GM12878 (cell line): ENCODE data around the gene CSTA. TPM values are rescaled to one million over a fixed set of nuclear protein-coding genes. Genes with fewer than 3 reads are reported as not detected.

Experiments used
- ATAC-seq: fragments of 200-7000 bp; cut with Tn5 transposase; 3 replicates; pipeline ENCODE4 v1.9.1; 2020; ENCODE audit warnings: mild to moderate bottlenecking, moderate library complexity
- BruUV-seq: library from RNA; stranded (reverse); fragments of 400-500 nt; replicated peaks from 2 replicates; lab custom pipeline; 2021; lab: Mats Ljungman, UMichigan
- CTCF ChIA-PET: fragments of 300-600 bp; sonication (Branson Sonifier 250); formaldehyde crosslinking; extraction: SDS; loops from one replicate; lab custom pipeline; 2021; ENCODE audit warnings: inconsistent platforms; lab: Yijun Ruan, JAX
- POLR2A ChIA-PET: fragments of 350-600 bp; formaldehyde crosslinking; extraction: SDS; loops from one replicate; lab custom pipeline; 2021; ENCODE audit warnings: inconsistent platforms; lab: Charles Lee
- RAD21 ChIA-PET: fragments of 300-600 bp; sonication (Branson Sonifier 250); formaldehyde crosslinking; loops from one replicate; lab custom pipeline; 2023; ENCODE audit warnings: antibody characterized with exemption; ENCODE audit not compliant: unreplicated experiment; lab: Charles Lee
- SMC1A ChIA-PET: fragments of 300-600 bp; sonication (Branson Sonifier 250); formaldehyde crosslinking; loops from one replicate; lab custom pipeline; 2023; ENCODE audit not compliant: unreplicated experiment, uncharacterized antibody; lab: Charles Lee
- DNase-seq: peaks from one replicate; pipeline ENCODE4 v3.0.0-alpha.2; 2011; ENCODE audit warnings: low read depth, low spot score
- FAIRE-seq: peaks from 3 replicates; lab custom pipeline; 2011; peaks lifted over from hg19 to GRCh38; lab: Jason Lieb, UNC
- H2AFZ ChIP-seq: 2 replicates; pipeline ENCODE4 v1.6.0; 2011; ENCODE audit warnings: low read depth, low read length, control low read depth; ENCODE audit not compliant: control insufficient read depth
- H3K27ac ChIP-seq: 2 replicates; pipeline ENCODE4 v1.5.1; 2011; ENCODE audit warnings: control low read depth; ENCODE audit not compliant: control insufficient read depth, insufficient read depth
- H3K27me3 ChIP-seq, 2 experiments: replicated peaks in 1 of 2; 2 replicates each; pipeline versions ENCODE4 v1.6.0 to v1.6.1; 2011; ENCODE audit warnings: low read length in 1 of 2; ENCODE audit not compliant: control insufficient read depth in 2 of 2, insufficient read depth in 2 of 2
- H3K36me3 ChIP-seq, 2 experiments: 2 replicates each; pipeline ENCODE4 v1.5.1; 2011; ENCODE audit warnings: low read length in 1 of 2; ENCODE audit not compliant: control insufficient read depth in 2 of 2, insufficient read depth in 2 of 2
- H3K4me1 ChIP-seq: 2 replicates; pipeline ENCODE4 v1.6.1; 2011; ENCODE audit warnings: mild to moderate bottlenecking, low read length, moderate library complexity, mixed read lengths; ENCODE audit not compliant: control insufficient read depth, insufficient read depth
- H3K4me2 ChIP-seq: 2 replicates; pipeline ENCODE4 v1.6.0; 2011; ENCODE audit warnings: control low read depth; ENCODE audit not compliant: control insufficient read depth, insufficient read depth
- H3K4me3 ChIP-seq: fragments of 200-600 bp; sonication (generic); 2 replicates; pipeline ENCODE4 v1.5.1; 2016
- H3K79me2 ChIP-seq: 2 replicates; pipeline ENCODE4 v1.6.0; 2011; ENCODE audit warnings: low read length; ENCODE audit not compliant: control insufficient read depth, insufficient read depth
- H3K9ac ChIP-seq: 2 replicates; pipeline ENCODE4 v1.8.0; 2011; ENCODE audit warnings: low read length, control low read depth, mixed read lengths; ENCODE audit not compliant: control insufficient read depth, insufficient read depth
- H3K9me3 ChIP-seq: replicated peaks from 3 replicates; pipeline ENCODE4 v1.5.1; 2011; ENCODE audit warnings: mild to moderate bottlenecking, low read length; ENCODE audit not compliant: control insufficient read depth, insufficient read depth
- H4K20me1 ChIP-seq: 2 replicates; pipeline ENCODE4 v1.6.0; 2011; ENCODE audit not compliant: control insufficient read depth, insufficient read depth
- GABPA ChIP-seq: IDR thresholded peaks from 2 replicates; pipeline ENCODE4 v1.6.1; 2014; ENCODE audit warnings: antibody characterized with exemption, low read depth, mild to moderate bottlenecking, inconsistent platforms
- IRF4 ChIP-seq: IDR thresholded peaks from 2 replicates; pipeline ENCODE4 v1.6.1; 2011; ENCODE audit warnings: low read depth, low read length
- JUNB ChIP-seq: IDR thresholded peaks from 2 replicates; pipeline ENCODE4 v1.6.1; 2016; ENCODE audit warnings: antibody characterized with exemption, mild to moderate bottlenecking
- NFYB ChIP-seq: IDR thresholded peaks from 2 replicates; pipeline ENCODE4 v1.6.1; 2011; ENCODE audit warnings: low read depth, mild to moderate bottlenecking, low read length, improper control_type of control experiment, moderate library complexity; ENCODE audit not compliant: insufficient read depth
- SIN3A ChIP-seq: IDR thresholded peaks from 2 replicates; pipeline ENCODE4 v1.6.1; 2012; ENCODE audit warnings: low read depth, low read length, improper control_type of control experiment
- YBX1 ChIP-seq: fragments of 450-650 bp; IDR thresholded peaks from 2 replicates; pipeline ENCODE4 v1.6.1; 2016; ENCODE audit warnings: antibody characterized with exemption
- WGBS: methylation state at CpG from one replicate; pipeline ENCODE4 v1.1.6; 2016; ENCODE audit warnings: low lambda C conversion rate; ENCODE audit not compliant: insufficient replicate concordance, insufficient coverage; ENCODE audit errors: missing lambda C conversion rate; 5-methylcytosine and 5-hydroxymethylcytosine counted together
- in situ Hi-C: fragments of 300-500 bp; cut with MboI; formaldehyde crosslinking; loops from 9 replicates; pipeline ENCODE4 v1.14.3; 2018; ENCODE audit warnings: mixed read lengths
- intact Hi-C: fragments of 100-400 bp; cut with micrococcal nuclease; formaldehyde crosslinking; loops from one replicate; pipeline ENCODE4 v1.14.2; 2022; ENCODE audit not compliant: unreplicated experiment
- polyA plus RNA-seq, 11 experiments: library from polyadenylated mRNA; depleted of rRNA in 4 of 11; unstranded in 6 of 11; stranded (reverse) in 5 of 11; fragments of >200 nt; fragmentation: Nextera tagmentation in 4 of 11; fragmentation: Illumina TruSeq in 1 of 11; extraction: Ambion mirVana in 4 of 11; extraction: Trizol in 1 of 11; gene quantifications; 1 replicate in 1 of 11; 2 replicates in 10 of 11; pipeline versions ENCODE4 v1.2.1 to v1.2.3, GENCODE V29; 2011 to 2016; ENCODE audit warnings: inconsistent platforms in 2 of 11, missing spikeins in 2 of 11, low read depth in 1 of 11
- total RNA-seq, 4 experiments: library from RNA; depleted of rRNA in 3 of 4; stranded (reverse); fragments of >200 nt in 3 of 4; fragmentation: Illumina TruSeq in 1 of 4; extraction: Trizol in 1 of 4; gene quantifications; 2 replicates each; pipeline versions ENCODE4 v1.2.1 to v1.2.3, GENCODE V29; 2013 to 2021
- TF ChIP-seq, protein P1 (sequence below): IDR thresholded peaks from 2 replicates; pipeline ENCODE4 v1.6.1; 2011; ENCODE audit warnings: borderline replicate concordance, low read depth, mild to moderate bottlenecking, moderate library complexity, low read length; ENCODE audit not compliant: insufficient read depth, poor library complexity, severe bottlenecking
- TF ChIP-seq, protein P2 (sequence below): fragments of 150-350 bp; IDR thresholded peaks from 2 replicates; pipeline ENCODE4 v1.6.1; 2016; ENCODE audit warnings: low read depth, low read length
- TF ChIP-seq, protein P3 (sequence below): fragments of 450-650 bp; IDR thresholded peaks from 2 replicates; pipeline ENCODE4 v1.6.1; 2017; ENCODE audit warnings: mild to moderate bottlenecking, moderate library complexity
- TF ChIP-seq, protein P4 (sequence below): IDR thresholded peaks from 2 replicates; pipeline ENCODE4 v1.6.1; 2012; ENCODE audit warnings: low read depth, low read length, improper control_type of control experiment

CSTA gene
- total and polyA plus RNA-seq, 10 of the 15 experiments (the other 5 are each of a cell fraction or from before 2014, with no cell fraction given) = 1.8 to 6.7 (median 3.4) TPM

DNA sequence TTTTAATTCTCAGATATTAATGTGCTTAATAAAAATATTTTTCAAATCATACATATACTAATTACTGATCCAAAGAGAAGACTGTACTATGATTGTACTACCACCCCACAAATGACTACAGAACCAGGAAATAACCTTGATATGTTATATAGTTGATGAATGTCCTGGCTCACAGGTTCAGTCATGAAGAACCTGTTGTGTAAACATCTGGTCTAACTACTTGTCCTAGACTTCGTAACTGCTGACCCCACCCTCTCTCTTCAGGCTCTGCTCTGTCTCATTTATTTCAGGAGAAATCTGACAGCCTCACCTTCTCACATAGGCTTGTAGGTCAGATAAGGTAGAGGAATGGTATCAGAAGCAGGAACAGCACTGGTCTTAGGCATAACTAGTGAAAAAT lies 14.7 kb upstream of the CSTA start:
- H3K79me2 ChIP-seq = no peaks in the 10 kb centered on the region
- peaks cover 21% of the 10 kb centered on the region for H3K4me1 ChIP-seq
- no peaks in the 10 kb centered on the region for H3K9me3 ChIP-seq
- in situ Hi-C loops (no loop called here), intact Hi-C loops (no loop called here)
- no peak overlapping the region for H3K4me3 ChIP-seq
- TF ChIP-seq GABPA = no peak
- TF ChIP-seq SIN3A = no peak
- no peak for TF ChIP-seq JUNB
- TF ChIP-seq IRF4 = no peak
- TF ChIP-seq, protein P1, sequence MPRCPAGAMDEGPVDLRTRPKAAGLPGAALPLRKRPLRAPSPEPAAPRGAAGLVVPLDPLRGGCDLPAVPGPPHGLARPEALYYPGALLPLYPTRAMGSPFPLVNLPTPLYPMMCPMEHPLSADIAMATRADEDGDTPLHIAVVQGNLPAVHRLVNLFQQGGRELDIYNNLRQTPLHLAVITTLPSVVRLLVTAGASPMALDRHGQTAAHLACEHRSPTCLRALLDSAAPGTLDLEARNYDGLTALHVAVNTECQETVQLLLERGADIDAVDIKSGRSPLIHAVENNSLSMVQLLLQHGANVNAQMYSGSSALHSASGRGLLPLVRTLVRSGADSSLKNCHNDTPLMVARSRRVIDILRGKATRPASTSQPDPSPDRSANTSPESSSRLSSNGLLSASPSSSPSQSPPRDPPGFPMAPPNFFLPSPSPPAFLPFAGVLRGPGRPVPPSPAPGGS = no peak
- TF ChIP-seq, protein P2, sequence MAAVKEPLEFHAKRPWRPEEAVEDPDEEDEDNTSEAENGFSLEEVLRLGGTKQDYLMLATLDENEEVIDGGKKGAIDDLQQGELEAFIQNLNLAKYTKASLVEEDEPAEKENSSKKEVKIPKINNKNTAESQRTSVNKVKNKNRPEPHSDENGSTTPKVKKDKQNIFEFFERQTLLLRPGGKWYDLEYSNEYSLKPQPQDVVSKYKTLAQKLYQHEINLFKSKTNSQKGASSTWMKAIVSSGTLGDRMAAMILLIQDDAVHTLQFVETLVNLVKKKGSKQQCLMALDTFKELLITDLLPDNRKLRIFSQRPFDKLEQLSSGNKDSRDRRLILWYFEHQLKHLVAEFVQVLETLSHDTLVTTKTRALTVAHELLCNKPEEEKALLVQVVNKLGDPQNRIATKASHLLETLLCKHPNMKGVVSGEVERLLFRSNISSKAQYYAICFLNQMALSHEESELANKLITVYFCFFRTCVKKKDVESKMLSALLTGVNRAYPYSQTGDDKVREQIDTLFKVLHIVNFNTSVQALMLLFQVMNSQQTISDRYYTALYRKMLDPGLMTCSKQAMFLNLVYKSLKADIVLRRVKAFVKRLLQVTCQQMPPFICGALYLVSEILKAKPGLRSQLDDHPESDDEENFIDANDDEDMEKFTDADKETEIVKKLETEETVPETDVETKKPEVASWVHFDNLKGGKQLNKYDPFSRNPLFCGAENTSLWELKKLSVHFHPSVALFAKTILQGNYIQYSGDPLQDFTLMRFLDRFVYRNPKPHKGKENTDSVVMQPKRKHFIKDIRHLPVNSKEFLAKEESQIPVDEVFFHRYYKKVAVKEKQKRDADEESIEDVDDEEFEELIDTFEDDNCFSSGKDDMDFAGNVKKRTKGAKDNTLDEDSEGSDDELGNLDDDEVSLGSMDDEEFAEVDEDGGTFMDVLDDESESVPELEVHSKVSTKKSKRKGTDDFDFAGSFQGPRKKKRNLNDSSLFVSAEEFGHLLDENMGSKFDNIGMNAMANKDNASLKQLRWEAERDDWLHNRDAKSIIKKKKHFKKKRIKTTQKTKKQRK = no peak
- TF ChIP-seq YBX1 = no peak
- TF ChIP-seq, protein P3, sequence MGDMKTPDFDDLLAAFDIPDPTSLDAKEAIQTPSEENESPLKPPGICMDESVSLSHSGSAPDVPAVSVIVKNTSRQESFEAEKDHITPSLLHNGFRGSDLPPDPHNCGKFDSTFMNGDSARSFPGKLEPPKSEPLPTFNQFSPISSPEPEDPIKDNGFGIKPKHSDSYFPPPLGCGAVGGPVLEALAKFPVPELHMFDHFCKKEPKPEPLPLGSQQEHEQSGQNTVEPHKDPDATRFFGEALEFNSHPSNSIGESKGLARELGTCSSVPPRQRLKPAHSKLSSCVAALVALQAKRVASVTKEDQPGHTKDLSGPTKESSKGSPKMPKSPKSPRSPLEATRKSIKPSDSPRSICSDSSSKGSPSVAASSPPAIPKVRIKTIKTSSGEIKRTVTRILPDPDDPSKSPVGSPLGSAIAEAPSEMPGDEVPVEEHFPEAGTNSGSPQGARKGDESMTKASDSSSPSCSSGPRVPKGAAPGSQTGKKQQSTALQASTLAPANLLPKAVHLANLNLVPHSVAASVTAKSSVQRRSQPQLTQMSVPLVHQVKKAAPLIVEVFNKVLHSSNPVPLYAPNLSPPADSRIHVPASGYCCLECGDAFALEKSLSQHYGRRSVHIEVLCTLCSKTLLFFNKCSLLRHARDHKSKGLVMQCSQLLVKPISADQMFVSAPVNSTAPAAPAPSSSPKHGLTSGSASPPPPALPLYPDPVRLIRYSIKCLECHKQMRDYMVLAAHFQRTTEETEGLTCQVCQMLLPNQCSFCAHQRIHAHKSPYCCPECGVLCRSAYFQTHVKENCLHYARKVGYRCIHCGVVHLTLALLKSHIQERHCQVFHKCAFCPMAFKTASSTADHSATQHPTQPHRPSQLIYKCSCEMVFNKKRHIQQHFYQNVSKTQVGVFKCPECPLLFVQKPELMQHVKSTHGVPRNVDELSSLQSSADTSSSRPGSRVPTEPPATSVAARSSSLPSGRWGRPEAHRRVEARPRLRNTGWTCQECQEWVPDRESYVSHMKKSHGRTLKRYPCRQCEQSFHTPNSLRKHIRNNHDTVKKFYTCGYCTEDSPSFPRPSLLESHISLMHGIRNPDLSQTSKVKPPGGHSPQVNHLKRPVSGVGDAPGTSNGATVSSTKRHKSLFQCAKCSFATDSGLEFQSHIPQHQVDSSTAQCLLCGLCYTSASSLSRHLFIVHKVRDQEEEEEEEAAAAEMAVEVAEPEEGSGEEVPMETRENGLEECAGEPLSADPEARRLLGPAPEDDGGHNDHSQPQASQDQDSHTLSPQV = no peak
- no peak for TF ChIP-seq NFYB
- TF ChIP-seq, protein P4, sequence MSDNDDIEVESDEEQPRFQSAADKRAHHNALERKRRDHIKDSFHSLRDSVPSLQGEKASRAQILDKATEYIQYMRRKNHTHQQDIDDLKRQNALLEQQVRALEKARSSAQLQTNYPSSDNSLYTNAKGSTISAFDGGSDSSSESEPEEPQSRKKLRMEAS = no peak
- H3K9ac ChIP-seq = no peak overlapping the region
- ATAC-seq (no peak), DNase-seq (no peak), FAIRE-seq (no peak)
- no TSS peak for BruUV-seq
- ChIA-PET SMC1A (interaction anchor here (0.9 to 1.7 kb wide), 2 partner anchors 11 to 106 kb away, joined by 5 to 7 read pairs; partner anchors contain the start of gene WDR5B), POLR2A (interaction anchor here (1.6 kb wide), 1 partner anchor 28 kb away, joined by 4 read pairs; no protein-coding TSS in a partner anchor), CTCF (no interaction called here), RAD21 (no interaction called here)
- H3K27ac ChIP-seq = no peak overlapping the region
- no peaks in the 10 kb centered on the region for H4K20me1 ChIP-seq
- 92% methylated on average over 1 of the region's 1 CpG for WGBS
- no peak overlapping the region for H3K4me2 ChIP-seq
- H3K27me3 ChIP-seq = no peaks in the 10 kb centered on the region
- peak overlapping the region; percentile 1; the same call in 1 of the 2 replicates for H2AFZ ChIP-seq
- no peaks in the 10 kb centered on the region for H3K36me3 ChIP-seq
